Ovary (tissue), 3 donors: ENCODE measurements around the gene HYI.

Experiments
- CTCF ChIP-seq, 3 donors: fragments of 450-650 bp in 2 of 3; fragments of 200-600 bp in 1 of 3; IDR thresholded peaks; one replicate each; pipeline versions ENCODE4 v1.5.1 to v1.8.0; 2016 to 2022; ENCODE audit warnings: antibody characterized with exemption in 3 of 3, mild to moderate bottlenecking in 1 of 3
- POLR2A ChIP-seq: fragments of 450-650 bp; IDR thresholded peaks from one replicate; pipeline ENCODE4 v1.6.1; 2017; ENCODE audit warnings: antibody characterized with exemption, mild to moderate bottlenecking, moderate library complexity
- donor health status: DM: no; HTN: no; CAD: no.

GRCh38 chr1:43445606-43446387 lies 7.9 kb downstream of the HYI start:
- TF ChIP-seq CTCF (IDR thresholded peaks at IDR 0.05) (no peak), POLR2A (no peak)
